PC-9 (cell line): Measurements from ENCODE around the gene GLYATL3. TPM values are rescaled to one million over a fixed set of nuclear protein-coding genes. Genes with fewer than 3 reads are reported as not detected.
A peak's percentile ranks its signal among the peaks of the same experiment; 100 is the strongest.

Source experiments
- BruUV-seq: library from RNA; stranded (reverse); fragments of 400-500 nt; replicated peaks from 2 replicates; lab custom pipeline; 2021; lab: Mats Ljungman, UMichigan
- CTCF ChIA-PET: fragments of 300-600 bp; sonication (Branson Sonifier 250); formaldehyde crosslinking; loops from one replicate; lab custom pipeline; 2022; ENCODE audit warnings: antibody characterized with exemption; lab: Charles Lee
- POLR2A ChIA-PET: fragments of 300-600 bp; sonication (Branson Sonifier 250); formaldehyde crosslinking; loops from one replicate; lab custom pipeline; 2022; ENCODE audit warnings: antibody characterized with exemption; ENCODE audit not compliant: unreplicated experiment; lab: Charles Lee
- DNase-seq, 2 experiments: peaks; one replicate each; pipeline versions ENCODE4 v3.0.0 to v3.0.0-alpha.2; 2015 to 2022; ENCODE audit warnings: mixed read lengths in 1 of 2
- H2AFZ ChIP-seq: fragments of 200-600 bp; sonication (generic); 2 replicates; pipeline ENCODE4 v1.8.1; 2017; ENCODE audit warnings: antibody characterized with exemption
- H3F3A ChIP-seq: fragments of 200-600 bp; sonication (generic); 2 replicates; pipeline ENCODE4 v1.8.1; 2017; ENCODE audit warnings: antibody characterized with exemption, mild to moderate bottlenecking, low read depth; ENCODE audit not compliant: insufficient read depth
- H3K27ac ChIP-seq: fragments of 200-600 bp; sonication (generic); 2 replicates; pipeline ENCODE4 v1.6.1; 2016; ENCODE audit warnings: mixed run types
- H3K27me3 ChIP-seq: fragments of 200-600 bp; sonication (generic); 2 replicates; pipeline ENCODE4 v1.6.1; 2016; ENCODE audit warnings: low read depth, mixed run types; ENCODE audit not compliant: insufficient read depth
- H3K36me3 ChIP-seq: fragments of 200-600 bp; sonication (generic); 2 replicates; pipeline ENCODE4 v1.6.1; 2016; ENCODE audit warnings: low read depth, mixed run types
- H3K4me1 ChIP-seq: fragments of 200-600 bp; sonication (generic); replicated peaks from 2 replicates; pipeline ENCODE4 v1.6.1; 2016; ENCODE audit warnings: mixed run types; ENCODE audit not compliant: insufficient read depth
- H3K4me2 ChIP-seq: fragments of 200-600 bp; sonication (generic); 2 replicates; pipeline ENCODE4 v1.6.1; 2017; ENCODE audit warnings: mixed run types
- H3K4me3 ChIP-seq: fragments of 200-600 bp; sonication (generic); 2 replicates; pipeline ENCODE4 v1.6.1; 2016; ENCODE audit warnings: mixed run types
- H3K79me2 ChIP-seq: fragments of 200-600 bp; sonication (generic); 2 replicates; pipeline ENCODE4 v1.6.1; 2017; ENCODE audit warnings: low read depth, mixed run types
- H3K9me2 ChIP-seq: fragments of 200-600 bp; sonication (generic); 2 replicates; pipeline ENCODE4 v1.8.1; 2017; ENCODE audit warnings: mild to moderate bottlenecking; ENCODE audit not compliant: insufficient read depth
- H3K9me3 ChIP-seq: fragments of 200-600 bp; sonication (generic); 2 replicates; pipeline ENCODE4 v1.8.1; 2016; ENCODE audit warnings: low read depth; ENCODE audit not compliant: insufficient read depth
- H4K20me1 ChIP-seq: fragments of 200-600 bp; sonication (generic); 2 replicates; pipeline ENCODE4 v1.8.1; 2017; ENCODE audit not compliant: insufficient read depth
- EZH2 ChIP-seq: fragments of 200-600 bp; sonication (generic); IDR thresholded peaks from 2 replicates; pipeline ENCODE4 v1.8.0; 2017; ENCODE audit warnings: antibody characterized with exemption, low read depth
- intact Hi-C: fragments of 100-400 bp; cut with micrococcal nuclease; formaldehyde crosslinking; loops from one replicate; pipeline ENCODE4 v1.10.0; 2022; ENCODE audit not compliant: unreplicated experiment
- total RNA-seq: library from RNA; stranded (reverse); gene quantifications from 2 replicates; pipeline ENCODE4 v1.2.3, GENCODE V29; 2021
- TF ChIP-seq, protein P1 (sequence below): fragments of 200-600 bp; sonication (generic); conservative IDR thresholded peaks from 2 replicates; pipeline ENCODE4 v1.6.1; 2017; ENCODE audit warnings: mixed run types, antibody characterized with exemption, mild to moderate bottlenecking, moderate library complexity

Gene GLYATL3
- total RNA-seq, 1 experiment from 2014 or later: not detected

DNA sequence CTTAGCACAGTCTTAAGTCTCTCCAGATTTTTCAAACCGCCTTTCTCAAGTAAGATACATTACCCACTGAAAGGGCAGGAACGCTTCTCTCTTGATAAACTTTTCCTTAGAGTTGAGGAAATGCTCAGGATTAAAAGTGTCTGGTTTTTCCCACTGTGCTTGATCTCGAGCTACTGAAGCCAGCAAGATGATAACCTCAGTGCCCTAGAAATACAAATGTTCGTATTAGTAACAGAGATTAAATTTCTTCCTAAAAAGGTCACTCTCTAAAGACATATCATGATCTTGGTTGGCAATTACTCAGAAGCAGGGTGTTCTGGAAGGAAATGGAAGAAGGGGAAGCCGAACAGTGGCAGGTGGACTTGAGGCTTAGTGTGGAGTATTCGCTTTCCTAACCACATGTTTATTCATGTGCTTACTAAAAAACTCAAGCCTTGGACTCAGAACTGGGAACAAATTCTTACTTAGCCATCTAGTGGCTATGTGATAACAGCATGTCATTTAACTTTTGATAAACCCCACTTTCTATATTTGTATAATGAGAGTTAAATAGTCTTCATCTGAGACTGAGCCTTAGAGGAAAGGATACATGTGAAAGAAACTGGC is 70.9 kb downstream of the GLYATL3 start:
- H3K79me2 ChIP-seq: no peaks in the 10 kb centered on the region
- no peaks in the 10 kb centered on the region for H4K20me1 ChIP-seq
- H3K9me2 ChIP-seq: no peaks in the 10 kb centered on the region
- CTCF ChIA-PET: interaction anchor here (0.6 to 1.1 kb wide), 3 partner anchors 36 to 79 kb away, joined by 3 read pairs; no protein-coding TSS in a partner anchor
- peak overlapping the region; percentile 37 for H2AFZ ChIP-seq
- no peak overlapping the region for H3K4me2 ChIP-seq
- no peak overlapping the region for H3K27ac ChIP-seq
- H3F3A ChIP-seq: no peaks in the 10 kb centered on the region
- 0 out of 2 replicates have a peak, but pooled peaks cover under 1% of the 10 kb centered on the region for H3K9me3 ChIP-seq
- POLR2A ChIA-PET: no interaction called here
- intact Hi-C loops: no loop called here
- no peaks in the 10 kb centered on the region for H3K27me3 ChIP-seq
- DNase-seq: peak in 1 of 2 experiments; percentile 47
- no peak overlapping the region for H3K4me3 ChIP-seq
- no peaks in the 10 kb centered on the region for H3K36me3 ChIP-seq
- no TSS peak for BruUV-seq
- TF ChIP-seq, protein P1, sequence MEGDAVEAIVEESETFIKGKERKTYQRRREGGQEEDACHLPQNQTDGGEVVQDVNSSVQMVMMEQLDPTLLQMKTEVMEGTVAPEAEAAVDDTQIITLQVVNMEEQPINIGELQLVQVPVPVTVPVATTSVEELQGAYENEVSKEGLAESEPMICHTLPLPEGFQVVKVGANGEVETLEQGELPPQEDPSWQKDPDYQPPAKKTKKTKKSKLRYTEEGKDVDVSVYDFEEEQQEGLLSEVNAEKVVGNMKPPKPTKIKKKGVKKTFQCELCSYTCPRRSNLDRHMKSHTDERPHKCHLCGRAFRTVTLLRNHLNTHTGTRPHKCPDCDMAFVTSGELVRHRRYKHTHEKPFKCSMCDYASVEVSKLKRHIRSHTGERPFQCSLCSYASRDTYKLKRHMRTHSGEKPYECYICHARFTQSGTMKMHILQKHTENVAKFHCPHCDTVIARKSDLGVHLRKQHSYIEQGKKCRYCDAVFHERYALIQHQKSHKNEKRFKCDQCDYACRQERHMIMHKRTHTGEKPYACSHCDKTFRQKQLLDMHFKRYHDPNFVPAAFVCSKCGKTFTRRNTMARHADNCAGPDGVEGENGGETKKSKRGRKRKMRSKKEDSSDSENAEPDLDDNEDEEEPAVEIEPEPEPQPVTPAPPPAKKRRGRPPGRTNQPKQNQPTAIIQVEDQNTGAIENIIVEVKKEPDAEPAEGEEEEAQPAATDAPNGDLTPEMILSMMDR: peak; percentile 49
- TF ChIP-seq EZH2: no peak
- peaks cover 16% of the 10 kb centered on the region for H3K4me1 ChIP-seq

- TF ChIP-seq, protein P1: no peak
- TF ChIP-seq EZH2: no peak
- Histone ChIP-seq H3K9me3 (no peaks in the 10 kb centered on the region), H3K27ac (no peak overlapping the region), H3K36me3 (no peaks in the 10 kb centered on the region), H3K79me2 (no peaks in the 10 kb centered on the region), H3K9me2 (no peaks in the 10 kb centered on the region), H3K4me2 (no peak overlapping the region), H2AFZ (peak overlapping the region; percentile 64), H3K27me3 (no peaks in the 10 kb centered on the region), H3F3A (no peaks in the 10 kb centered on the region), H4K20me1 (no peaks in the 10 kb centered on the region), H3K4me3 (no peak overlapping the region), H3K4me1 (no peaks in the 10 kb centered on the region)
- no TSS peak for BruUV-seq
- intact Hi-C loops: no loop called here
- CTCF ChIA-PET: no interaction called here
- POLR2A ChIA-PET: no interaction called here
- no peak for DNase-seq
Observed at GRCh38 chr6:49576618-49577017, 76.9 kb downstream of the GLYATL3 start.

Other genes with a start within 250 kb of the GLYATL3 start
- 14.4 and 17.5 TPM in 2 replicates for gene MMUT, start 36.7 kb upstream of the GLYATL3 start, total RNA-seq
- gene CENPQ, start 36.6 kb upstream of the GLYATL3 start, total RNA-seq: 9.5 and 11.0 TPM in 2 replicates
- 12.3 and 21.9 TPM in 2 replicates for gene C6orf141, start 50.7 kb downstream of the GLYATL3 start, total RNA-seq
- gene RHAG, start 136.9 kb downstream of the GLYATL3 start, total RNA-seq: not detected in 2 replicates
- not detected in 2 replicates for gene CRISP2, start 213.6 kb downstream of the GLYATL3 start, total RNA-seq
- gene CRISP3, start 244.5 kb downstream of the GLYATL3 start, total RNA-seq: 0.48 and 0.79 TPM in 2 replicates